Hematopoietic multipotent progenitor cell treated with erythropoietin and hydrocortisone succinate and interleukin-3 and kit ligand, for 8 days (in vitro differentiated cells): Measurements from ENCODE around the gene AKR7A2.
"Not testable (repeated sequence)": the region's sequence is repeated elsewhere in the genome, so short reads cannot be mapped to it uniquely, and the experiment has no call there.

Source experiments
- DNase-seq: peaks from one replicate; pipeline ENCODE4 v3.0.0-alpha.2; 2015

AKR7A2 gene

GRCh38 chr1:19256301-19256700, 55.6 kb downstream of the AKR7A2 start:
- DNase-seq = not testable (repeated sequence)

GRCh38 chr1:19255288-19255687, 56.7 kb downstream of the AKR7A2 start:
- DNase-seq = no peak

GRCh38 chr1:19254416-19254815, 57.5 kb downstream of the AKR7A2 start:
- no peak for DNase-seq
